22Rv1 (cell line): ENCODE data around the gene PIP5K1B.

ENCODE experiments used
- ZFX ChIP-seq: fragments of 450-650 bp; IDR thresholded peaks from 2 replicates; pipeline ENCODE4 v1.6.1; 2017; ENCODE audit warnings: antibody characterized with exemption, borderline replicate concordance
- TF ChIP-seq, protein P1 (sequence below): fragments of 450-650 bp; IDR thresholded peaks from 2 replicates; pipeline ENCODE4 v1.5.1; 2017; ENCODE audit warnings: mild to moderate bottlenecking

DNA sequence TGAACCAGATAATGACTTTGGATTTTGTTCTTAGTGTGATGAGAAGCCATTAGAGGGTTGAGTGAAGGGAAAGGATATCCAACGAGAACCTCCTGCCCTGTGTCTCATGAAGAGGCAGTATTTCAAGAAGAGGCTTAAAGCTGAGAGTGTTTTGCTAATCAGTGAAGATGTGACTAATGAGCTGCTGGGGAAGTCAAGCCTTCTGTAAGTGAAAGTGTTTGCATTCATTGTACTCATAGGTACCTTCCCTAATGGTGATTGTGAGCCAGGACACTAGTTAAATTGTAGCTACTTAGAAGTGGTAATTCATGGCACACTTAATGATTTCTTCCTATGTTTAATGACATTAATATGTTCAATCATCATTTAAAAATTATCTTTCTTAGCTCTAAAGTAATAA lies 23.7 kb downstream of the PIP5K1B start:
- TF ChIP-seq, protein P1, sequence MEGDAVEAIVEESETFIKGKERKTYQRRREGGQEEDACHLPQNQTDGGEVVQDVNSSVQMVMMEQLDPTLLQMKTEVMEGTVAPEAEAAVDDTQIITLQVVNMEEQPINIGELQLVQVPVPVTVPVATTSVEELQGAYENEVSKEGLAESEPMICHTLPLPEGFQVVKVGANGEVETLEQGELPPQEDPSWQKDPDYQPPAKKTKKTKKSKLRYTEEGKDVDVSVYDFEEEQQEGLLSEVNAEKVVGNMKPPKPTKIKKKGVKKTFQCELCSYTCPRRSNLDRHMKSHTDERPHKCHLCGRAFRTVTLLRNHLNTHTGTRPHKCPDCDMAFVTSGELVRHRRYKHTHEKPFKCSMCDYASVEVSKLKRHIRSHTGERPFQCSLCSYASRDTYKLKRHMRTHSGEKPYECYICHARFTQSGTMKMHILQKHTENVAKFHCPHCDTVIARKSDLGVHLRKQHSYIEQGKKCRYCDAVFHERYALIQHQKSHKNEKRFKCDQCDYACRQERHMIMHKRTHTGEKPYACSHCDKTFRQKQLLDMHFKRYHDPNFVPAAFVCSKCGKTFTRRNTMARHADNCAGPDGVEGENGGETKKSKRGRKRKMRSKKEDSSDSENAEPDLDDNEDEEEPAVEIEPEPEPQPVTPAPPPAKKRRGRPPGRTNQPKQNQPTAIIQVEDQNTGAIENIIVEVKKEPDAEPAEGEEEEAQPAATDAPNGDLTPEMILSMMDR: no peak
- no peak for TF ChIP-seq ZFX
